Measurements from ENCODE around the gene LOXL4.

LOXL4 gene

DNA sequence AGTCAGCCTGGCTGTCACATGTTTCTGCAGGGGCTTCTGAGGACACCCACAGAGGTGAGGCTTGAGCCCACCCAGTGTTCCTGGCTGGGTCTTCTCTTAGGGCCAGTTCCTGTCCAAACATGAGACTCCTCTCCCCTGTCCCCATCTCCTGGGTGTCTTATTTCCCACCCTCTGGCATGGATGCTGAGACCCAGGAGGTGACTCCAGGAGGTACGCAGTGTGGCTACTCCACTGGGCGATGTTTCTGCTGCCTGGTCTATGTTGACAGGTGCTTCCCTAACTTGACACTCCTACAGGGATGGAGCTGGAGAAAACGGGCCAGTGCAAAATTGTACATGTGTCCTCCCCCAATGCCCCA, 26.3 kb upstream of the LOXL4 start:
- DNase-seq (ENCODE audit: low read depth): no peak

DNA sequence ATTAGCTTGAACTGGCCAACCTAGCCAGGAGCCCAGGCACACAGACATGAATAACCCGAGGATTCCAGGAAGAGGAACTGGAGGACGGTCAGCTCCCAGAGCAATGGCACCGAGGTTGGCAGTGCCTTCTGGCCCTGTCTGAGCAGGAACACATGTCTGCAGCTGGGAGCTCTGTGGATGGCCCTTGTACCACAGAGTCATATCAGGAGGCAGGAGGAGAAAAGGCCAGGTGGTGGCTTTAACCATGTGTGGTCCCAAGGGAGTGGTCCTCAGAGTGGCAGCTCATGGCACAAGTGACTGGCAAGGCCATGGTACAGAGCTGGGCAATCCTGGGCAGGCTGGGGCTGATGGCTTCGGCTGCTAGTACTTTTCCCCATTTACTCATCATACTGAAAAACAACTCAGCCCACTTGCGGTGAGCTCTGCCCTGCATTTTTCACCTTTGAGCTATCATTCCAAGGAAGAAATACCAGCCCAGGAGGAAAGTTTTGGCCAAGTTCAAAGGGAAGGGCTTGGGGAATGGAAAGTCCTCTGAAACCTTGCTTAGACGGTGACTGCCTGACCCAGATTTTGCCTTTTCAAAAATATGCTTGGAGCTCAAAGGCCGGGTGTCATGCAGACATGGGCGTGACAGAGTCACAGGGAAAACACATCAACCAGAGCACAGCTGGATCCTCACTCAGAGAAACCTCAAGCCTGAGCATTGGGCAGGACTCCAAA, 25.7 kb upstream of the LOXL4 start:
- DNase-seq (ENCODE audit: low read depth): no peak

DNA sequence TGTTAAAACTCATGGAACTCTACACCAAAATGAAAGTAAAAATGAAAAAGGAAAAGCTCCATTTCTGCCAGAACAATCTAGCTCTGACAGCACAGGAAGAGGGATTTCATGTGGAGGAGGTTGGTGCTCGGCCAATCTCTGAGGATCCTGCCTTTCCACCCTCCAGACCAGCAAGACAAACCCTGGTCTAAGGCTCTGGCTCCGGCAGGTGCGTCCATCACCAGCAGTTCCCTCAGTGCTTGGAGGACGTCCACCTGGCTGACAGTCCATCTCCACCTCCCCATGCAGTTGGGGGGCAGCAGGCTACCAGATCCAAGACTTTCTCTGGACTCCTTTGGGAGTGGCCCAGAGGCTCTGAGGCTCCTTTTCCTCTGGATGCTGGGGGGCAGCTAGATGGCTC, 25.0 kb upstream of the LOXL4 start:
- DNase-seq (ENCODE audit: low read depth): no peak

DNA sequence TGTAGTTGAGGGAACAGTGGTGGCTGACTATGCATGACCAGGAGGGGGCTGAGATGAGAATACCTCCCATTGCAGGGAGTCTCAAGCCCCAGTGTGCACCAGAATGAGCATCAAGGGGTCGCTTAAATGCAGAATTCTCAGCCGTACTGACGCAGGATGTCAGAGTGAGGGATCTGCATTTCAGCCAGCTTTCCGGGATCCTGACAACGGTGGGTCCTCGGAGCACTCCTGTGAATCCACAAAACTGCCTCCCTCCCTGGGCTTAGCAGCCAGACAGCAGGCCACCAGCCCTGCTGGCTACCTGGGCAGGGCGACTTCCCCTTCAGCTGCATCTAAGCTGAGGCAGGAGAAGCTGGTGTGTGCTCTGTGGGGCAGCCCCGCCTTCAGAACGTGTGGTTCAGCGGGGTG, 21.8 kb upstream of the LOXL4 start:
- no peak for DNase-seq (ENCODE audit: low read depth)

DNA sequence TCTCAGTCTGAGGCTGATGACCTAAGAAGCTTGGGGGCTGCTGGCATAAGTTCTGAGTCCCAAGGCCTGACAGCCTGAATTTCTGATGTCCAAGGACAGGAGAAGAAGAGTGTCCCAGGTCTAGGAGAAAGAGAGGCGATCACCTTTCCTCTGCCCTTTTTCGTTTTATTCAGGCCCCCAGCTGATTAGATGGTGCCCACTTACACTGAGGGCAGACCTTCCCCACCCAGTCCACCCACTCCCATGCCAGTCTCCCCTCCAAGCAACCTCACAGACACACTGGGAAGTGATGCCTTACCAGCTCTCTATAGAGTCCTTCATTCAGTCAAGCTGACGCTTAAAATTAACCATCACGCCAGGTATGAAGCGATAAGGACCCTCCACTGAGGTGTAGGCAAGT, 19.3 kb upstream of the LOXL4 start:
- DNase-seq (ENCODE audit: low read depth): no peak

DNA sequence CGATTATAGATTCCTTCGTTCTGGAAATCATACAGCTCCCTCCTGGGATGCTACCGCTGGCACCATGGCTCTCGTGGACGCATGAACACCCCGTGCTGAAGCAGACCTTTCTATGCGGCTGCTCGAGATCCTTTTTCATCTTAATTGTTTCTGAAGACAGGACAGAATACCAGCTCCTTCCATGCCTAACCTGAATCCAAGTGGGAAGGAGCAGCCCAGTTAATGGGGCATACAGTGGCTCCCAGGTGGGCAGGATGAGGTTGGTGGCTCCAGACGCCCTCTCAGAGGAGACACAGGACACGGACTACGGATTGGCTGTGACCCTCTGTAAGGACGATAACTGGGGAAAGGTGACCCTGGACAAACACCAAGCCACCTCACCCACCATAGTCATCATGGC, 18.4 kb upstream of the LOXL4 start:
- DNase-seq (ENCODE audit: low read depth): no peak

DNA sequence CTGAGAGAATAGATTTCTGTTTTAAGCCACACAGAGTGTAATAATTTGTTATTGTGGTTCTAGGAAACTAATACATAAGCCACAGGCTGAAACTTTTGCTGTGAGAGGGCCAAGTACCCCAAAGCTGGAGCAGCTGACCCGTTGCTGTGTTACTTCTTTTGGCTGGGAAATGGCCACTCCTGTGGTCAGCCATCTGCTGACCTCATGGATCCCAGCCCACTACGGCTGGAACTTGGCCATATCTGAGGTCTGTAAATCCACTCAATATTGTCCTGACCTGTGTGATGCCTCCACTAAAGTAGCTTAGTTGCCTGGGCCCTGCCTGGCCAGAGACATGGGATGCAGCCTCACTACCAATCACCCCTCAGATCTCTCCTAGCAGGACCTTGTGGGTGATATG, 17.4 kb upstream of the LOXL4 start:
- DNase-seq (ENCODE audit: low read depth): no peak

DNA sequence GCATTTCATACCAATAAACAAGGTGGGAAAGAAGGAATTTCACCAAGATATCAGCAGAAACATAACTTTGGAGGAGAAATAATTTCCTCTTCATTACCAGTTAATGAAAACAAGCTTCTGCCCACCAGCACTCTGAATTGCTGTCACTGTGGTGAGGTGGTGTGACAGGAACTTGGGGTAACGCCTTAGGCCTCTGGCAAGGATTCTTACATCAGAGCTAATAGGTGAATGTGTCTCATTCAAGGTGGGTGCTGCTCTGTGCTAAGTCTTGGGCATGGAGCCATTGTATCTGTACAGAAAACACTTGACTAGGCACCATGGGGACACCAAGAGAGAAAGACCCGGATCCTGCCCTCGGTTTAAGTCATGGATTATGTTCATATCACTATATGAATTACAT, 8.3 kb upstream of the LOXL4 start:
- DNase-seq (ENCODE audit: low read depth): no peak

DNA sequence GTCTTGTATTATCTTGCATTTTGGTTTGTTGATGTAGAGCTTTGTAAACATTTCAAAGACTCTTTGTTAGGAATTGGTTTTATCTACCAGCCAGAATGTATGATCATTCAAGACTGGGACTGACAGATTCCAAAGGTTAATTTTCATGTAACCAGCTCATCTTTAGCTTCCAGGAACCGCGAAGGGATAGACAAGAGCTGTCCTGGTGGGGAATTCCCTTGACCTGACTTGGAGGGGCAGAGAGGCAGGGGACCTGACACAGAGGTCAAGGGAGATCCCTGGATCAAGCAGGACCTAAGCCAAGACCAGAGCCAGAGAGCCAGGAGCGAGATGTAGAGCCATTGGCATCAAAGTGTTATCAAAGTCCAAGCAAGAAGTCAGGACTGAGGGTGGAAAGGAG, 6.6 kb upstream of the LOXL4 start:
- DNase-seq (ENCODE audit: low read depth): no peak

DNA sequence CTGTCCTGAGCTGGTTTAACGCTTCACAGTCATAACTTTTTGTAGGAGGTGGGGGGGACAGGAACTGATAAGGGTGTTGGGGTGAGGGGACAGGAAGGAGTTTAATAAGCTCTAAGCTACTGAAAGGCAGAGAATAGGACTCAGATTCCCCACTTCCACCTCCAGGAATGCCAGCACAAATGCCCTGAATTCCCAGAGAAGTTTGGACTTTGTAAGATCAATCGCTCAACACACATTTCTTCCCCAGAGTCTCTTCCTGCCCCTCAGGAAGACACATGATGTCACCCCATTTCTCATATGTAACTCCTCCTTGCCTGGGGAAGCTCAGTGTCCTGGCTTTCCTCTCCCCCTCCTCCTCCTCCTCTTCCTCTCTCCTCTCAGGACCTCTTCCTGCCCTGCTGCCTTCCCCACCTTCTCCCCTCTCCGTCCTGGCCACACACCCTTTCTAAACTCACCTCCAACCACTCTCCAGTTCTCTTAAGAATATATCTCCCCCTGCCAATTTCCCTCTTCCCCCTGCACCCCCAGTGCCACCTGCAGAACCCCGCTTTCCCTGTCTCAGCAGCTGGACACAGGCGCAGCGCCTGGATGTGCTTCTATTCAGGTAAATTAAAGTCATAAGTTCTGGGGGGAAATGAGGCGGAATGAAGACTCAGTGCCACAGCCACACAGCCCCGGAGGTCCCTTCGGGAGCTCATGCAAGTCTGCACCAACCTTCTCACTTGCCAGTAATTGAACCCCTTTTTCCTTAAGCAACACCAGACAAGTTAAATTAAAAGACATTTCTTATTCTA, 5.3 kb upstream of the LOXL4 start:
- no peak for DNase-seq (ENCODE audit: low read depth)

DNA sequence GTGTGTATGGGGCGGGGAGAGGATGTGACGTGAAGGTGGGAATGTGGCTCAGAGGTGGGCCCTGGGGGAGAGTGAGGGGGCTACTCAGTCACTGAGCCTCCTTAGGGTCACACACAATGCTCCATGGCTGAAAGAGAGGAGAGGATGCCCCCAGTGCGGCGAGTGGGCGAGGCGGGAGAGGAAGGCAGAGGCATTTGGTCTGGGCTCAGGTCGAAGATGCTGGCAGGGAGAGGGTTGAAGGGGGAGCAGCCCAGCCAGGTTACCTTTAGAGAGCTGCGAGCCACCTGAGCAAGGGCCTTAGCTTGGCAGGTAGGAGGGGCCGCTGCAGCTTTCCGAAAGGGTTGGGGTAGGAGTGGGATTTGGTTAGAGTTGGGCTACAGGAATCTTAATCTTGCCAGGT, 4.7 kb upstream of the LOXL4 start:
- DNase-seq (ENCODE audit: low read depth): no peak

DNA sequence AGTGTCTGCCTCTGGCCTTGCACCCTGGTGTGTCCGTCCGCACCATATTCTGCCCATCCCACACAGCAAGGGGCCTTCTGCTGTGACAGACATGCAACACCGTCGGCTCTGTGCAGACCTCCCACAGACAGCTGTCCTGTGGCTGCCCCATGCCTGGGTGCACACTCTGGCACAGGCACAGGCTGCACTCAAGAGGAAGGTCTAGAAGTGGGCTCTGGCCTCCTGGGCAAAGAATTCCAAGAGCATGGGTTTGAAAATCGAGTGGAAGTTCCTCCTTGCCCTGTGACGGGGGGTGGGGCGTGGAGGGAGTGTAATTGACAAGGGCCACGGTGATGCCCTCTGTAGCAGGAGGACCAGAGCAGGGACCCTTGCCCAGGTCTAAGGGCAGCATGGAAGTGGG, 4.3 kb upstream of the LOXL4 start:
- no peak for DNase-seq (ENCODE audit: low read depth)

DNA sequence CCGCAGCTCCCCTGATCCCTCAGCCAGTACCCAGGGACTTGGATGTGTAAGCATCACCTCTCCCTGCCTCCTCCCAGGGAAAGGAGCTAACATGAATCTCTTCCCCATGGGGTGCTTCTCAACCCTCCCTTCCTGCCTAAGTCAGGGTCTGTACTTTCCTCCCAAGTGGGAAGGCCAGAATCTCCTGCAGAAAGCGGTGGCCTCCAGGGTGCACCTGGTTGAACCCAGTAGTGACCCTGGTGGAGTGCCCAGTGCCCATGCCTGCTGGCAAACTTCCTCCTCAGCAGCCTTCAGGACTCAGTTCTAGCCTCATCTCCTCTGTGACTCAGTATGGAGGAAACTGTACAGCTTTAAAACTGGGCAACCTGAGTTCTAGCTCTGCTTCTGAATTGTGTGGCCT, 2.8 kb upstream of the LOXL4 start:
- DNase-seq (ENCODE audit: low read depth): no peak

DNA sequence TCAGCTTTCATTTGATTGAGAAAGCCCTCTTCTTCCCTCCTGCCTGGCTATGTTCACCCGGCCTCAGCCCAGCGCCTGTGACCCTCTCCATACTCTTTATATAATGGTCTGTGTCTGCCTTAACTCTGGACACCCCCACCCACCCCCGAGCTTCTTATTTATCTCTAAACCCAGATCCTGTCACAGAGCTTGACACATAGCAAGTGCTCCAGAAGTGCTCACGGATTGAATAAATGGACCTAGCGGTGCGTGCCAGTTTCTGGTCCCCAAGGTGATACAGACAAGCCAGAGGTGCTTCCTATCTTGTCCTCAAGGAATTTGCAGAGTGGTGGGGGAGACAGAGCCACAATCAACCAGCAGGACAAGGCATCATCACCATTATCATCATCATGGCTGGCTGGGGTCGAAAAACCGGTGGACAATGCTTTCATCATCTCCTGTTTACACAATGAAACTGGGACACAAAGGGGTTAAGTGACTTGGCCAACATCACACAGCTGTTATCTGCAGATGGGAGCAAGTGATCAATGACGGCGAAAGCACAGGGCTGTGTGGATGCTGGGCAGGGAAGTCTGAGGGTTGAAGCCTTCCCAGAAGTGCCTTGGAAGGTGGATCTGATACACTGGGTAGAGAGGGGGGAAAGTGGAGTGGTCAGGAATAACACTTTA, 2.2 kb upstream of the LOXL4 start:
- no peak for DNase-seq (ENCODE audit: low read depth)

DNA sequence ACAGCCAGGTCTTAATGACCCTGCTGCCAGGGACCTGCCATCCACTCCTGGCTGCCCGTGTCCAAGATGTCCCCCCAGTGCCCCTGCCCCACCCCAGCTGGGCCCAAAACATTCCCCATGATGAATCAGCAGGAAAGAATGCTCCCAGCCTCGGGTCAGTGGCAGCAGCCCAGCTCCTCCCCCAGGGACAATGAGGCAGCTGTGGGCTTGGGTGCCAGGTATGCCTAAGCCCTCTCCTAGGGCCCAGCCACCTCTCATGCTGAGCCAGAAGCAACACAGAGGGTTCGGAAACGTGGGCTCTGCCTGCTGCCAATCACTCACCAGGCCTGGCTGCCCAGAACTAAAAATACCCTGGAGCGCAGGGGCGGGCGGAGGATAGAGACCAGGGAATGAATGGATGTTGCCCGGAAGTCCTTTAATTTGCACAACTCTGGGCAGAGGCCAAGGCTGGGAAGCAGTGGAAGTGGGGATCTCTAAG, 1.5 kb upstream of the LOXL4 start:
- no peak for DNase-seq (ENCODE audit: low read depth)

DNA sequence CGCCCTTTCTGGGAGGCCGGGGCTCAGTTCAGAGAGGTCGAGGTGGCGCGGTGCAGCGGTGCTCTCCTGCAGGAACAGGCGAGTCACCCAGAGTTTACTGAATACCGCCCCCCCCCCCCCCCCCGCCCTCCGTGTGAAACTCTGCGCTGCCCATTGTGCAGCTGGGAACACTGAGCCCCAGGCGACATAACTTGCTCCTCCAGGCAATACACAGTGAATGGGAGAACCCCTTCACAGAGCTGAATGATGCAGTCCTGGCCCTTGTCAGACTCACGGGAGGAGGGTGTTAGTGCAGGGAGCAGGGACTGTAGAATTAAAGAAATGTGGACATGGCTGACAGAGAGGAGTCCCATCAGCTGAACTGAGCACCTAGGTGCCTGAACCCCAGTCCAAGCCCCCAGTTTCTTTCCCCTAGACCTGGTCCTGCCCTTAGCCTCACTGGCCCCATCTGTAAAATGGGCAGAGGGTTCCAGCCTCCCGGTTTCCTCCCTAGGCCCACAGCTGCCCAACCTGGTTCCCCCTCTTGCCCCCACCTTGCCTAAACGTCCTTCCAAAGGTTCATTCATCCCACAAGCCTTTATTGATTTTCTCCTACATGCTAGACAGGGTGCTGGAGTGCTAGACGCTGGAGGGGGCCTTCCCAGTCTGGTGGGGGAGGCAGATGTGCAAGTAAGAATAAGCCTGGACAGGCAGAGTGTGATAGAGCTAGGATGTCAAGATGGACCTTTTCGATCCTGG, 869 bp upstream of the LOXL4 start:
- no peak for DNase-seq (ENCODE audit: low read depth)

DNA sequence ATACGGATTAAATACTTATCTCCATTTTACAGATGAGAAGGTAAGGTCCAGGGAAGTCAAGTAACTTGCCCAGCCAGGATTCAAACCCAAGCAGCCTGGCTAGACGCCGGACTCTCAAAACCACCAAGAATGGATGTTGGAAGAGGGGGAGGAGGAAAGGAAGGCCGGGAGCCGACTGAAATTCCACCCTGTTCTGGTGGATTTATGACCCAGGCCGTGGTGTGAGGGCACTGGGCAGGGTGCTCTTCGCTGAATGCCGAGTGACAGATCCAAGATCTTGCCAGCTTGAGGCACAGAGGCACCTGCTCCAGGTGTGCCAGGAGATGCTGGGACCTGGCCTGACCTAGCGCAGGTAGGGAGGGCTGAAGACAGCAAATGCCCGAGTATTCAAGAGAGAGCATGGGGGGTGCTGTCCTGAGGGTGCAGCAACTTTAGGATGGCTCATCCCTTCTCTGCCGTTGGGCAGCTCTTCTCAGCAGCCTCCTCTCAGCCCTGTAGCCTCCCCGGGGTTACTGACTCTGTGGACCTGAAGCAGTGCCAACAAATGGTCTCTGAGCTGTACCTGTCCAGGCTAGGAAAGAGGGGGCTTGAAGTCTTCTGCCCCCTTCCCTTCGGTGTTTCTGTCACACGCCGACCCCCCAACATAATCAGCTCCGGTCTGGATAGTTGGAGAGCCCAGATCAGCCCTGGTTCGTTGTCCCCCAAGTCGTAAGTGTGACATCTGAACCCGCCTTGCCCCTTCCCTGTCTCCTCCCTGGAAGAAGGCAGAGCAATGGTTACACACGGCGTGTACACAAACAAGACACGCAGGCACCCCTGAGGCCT, 713 bp downstream of the LOXL4 start:
- no peak for DNase-seq (ENCODE audit: low read depth)

DNA sequence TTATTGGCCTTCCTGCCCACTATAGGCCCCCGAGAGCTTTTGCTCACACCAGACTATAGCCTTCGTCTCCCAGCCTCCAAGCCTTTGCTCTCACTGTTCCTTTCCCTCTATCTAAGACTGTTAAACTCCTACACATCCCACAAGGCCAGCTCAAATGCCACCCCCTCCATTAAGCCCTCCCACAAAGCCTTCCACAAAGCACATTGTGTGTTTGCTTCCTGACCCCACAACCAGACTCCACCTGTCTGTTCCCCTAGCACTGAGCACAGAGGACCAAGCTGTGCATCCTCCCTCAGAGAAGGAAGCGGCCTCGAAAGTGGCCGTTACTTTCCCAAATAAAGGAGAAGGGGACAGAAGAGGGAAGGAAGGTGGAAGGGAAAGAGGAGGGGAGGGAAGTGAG, 1.3 kb downstream of the LOXL4 start:
- no peak for DNase-seq (ENCODE audit: low read depth)

DNA sequence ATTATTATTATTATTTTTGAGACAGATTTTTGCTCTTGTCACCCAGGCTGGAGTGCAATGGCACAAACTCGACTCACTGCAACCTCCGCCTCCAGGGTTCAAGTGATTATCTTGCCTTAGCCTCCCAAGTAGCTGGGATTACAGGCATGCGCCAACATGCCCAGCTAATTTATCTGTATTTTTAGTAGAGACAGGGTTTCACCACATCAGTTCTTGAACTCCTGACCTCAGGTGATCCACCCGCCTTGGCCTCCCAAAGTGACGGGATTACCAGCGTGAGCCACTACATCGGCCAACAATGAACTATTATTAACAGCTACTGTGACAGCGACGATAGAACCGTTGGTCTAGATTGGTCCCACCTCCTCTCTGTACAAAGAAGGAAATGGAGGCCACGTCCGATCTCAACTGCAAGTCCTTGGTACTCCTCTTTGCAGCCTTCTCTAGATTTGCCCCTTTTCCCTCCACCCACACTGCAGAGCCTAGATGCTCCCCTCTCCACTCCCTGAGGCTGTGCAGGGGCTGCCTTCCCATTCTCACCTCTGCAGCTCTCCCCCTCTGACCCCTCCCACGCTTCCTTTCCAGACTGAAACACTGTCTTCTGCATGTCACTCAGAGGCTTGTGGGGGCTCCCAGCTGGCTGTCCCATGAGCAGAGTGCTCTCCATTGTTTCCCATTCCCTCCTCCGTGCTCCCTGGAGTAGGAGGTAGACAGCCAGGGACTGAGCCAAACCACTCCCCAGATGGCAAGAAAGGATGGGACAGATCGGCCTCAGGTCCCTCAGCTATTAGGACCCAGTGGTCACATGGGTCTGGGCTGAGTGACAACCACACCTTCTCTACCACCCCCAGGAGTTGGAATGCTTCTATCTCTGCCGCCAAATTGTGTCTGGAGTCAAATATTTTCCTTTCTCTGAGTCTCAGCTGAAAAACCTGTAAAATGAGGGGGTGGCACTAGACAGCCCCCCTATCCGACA, 2.3 kb downstream of the LOXL4 start:
- DNase-seq (ENCODE audit: low read depth): no peak

DNA sequence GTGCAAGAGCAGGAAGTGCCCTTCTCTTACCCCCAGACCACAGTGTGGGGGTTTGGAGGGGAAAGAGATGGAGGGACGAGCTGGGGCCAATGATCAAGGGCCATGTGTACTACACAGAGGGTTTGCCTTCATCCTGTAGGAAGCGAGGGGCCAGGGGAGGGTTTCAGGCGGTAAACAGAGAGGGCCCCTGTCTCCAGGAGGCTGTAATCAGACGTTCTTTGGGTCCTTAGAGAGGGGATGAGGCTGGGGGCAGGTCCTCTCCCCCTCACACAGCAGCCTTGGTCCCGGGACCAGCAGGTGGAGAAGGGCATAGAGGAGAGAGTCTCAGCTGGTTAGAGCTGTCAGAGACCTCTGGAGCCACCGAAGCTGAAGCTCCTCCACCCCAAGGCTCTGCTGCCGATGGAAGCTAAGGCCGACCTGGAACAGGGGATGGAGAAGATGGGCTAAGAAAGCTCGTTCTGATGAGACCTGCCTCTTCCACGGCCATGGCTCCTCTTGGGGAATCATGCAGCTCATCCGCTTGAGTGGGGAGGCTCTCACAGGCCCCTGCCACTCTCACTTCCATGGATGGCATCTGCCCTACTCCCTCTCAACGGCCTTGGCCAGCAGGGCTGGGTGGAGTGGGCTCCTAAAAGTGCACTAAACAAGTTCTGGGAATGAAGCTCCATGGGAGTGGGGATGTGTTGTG, 3.5 kb downstream of the LOXL4 start:
- DNase-seq (ENCODE audit: low read depth): no peak
